HL-60 (cell line): ENCODE results near the gene BCL7C.
A peak's percentile ranks its signal among the peaks of the same experiment; 100 is the strongest.
"Not testable (repeated sequence)": the region's sequence is repeated elsewhere in the genome, so short reads cannot be mapped to it uniquely, and the experiment has no call there.

Experiments used
- DNase-seq, 2 experiments: peaks; one replicate each; pipeline ENCODE4 v3.0.0-alpha.2; 2010 to 2020; ENCODE audit warnings: low read depth in 1 of 2, low spot score in 1 of 2
- H3K27ac ChIP-seq: fragments of 250-450 bp; sonication (Bioruptor Pico); replicated peaks from 2 replicates; pipeline ENCODE4 v1.5.1; 2020; ENCODE audit warnings: mild to moderate bottlenecking, moderate library complexity
- H3K27me3 ChIP-seq: fragments of 250-450 bp; sonication (Bioruptor Pico); 2 replicates; pipeline ENCODE4 v1.5.1; 2021; ENCODE audit warnings: mild to moderate bottlenecking, moderate library complexity; ENCODE audit not compliant: insufficient read depth, poor library complexity, severe bottlenecking
- H3K4me3 ChIP-seq: replicated peaks from 2 replicates; pipeline ENCODE4 v1.5.1; 2011; ENCODE audit warnings: mild to moderate bottlenecking, control low read depth, low read length; ENCODE audit not compliant: insufficient read depth
- GABPA ChIP-seq: IDR thresholded peaks from 2 replicates; pipeline ENCODE4 v1.6.1; 2012; ENCODE audit warnings: low read depth
- POLR2AphosphoS5 ChIP-seq: IDR thresholded peaks from 2 replicates; pipeline ENCODE4 v1.6.1; 2012; ENCODE audit warnings: low read depth
- SPI1 ChIP-seq: IDR thresholded peaks from 2 replicates; pipeline ENCODE4 v1.6.1; 2012; ENCODE audit warnings: low read depth, mild to moderate bottlenecking, borderline replicate concordance
- TF ChIP-seq, protein P1 (sequence below): IDR thresholded peaks from one replicate; pipeline ENCODE4 v1.5.1; 2011; ENCODE audit warnings: low read length, control low read depth, inconsistent platforms; ENCODE audit not compliant: insufficient read depth
- TF ChIP-seq, protein P2 (sequence below): IDR thresholded peaks from 2 replicates; pipeline ENCODE4 v1.6.1; 2012; ENCODE audit warnings: low read depth; ENCODE audit not compliant: insufficient replicate concordance

Gene BCL7C

DNA sequence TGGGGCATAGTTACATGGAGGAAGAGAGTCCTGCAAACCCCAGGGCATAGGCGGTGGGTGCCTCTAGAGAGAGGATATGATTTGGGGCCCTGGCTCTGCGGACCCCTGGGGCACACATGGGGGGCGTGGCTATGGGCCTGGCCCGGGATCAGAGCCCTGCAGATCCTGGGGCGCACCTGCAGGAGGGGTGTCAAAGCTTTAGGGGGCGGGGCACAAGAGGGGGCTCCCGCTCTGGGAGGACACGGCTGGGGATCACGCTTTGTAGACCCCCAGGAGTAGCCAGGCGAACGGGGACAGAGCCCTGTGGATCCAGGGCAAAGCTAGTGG, 497 bp downstream of the BCL7C start:
- no peak for DNase-seq
- no peak for TF ChIP-seq GABPA
- TF ChIP-seq, protein P1, sequence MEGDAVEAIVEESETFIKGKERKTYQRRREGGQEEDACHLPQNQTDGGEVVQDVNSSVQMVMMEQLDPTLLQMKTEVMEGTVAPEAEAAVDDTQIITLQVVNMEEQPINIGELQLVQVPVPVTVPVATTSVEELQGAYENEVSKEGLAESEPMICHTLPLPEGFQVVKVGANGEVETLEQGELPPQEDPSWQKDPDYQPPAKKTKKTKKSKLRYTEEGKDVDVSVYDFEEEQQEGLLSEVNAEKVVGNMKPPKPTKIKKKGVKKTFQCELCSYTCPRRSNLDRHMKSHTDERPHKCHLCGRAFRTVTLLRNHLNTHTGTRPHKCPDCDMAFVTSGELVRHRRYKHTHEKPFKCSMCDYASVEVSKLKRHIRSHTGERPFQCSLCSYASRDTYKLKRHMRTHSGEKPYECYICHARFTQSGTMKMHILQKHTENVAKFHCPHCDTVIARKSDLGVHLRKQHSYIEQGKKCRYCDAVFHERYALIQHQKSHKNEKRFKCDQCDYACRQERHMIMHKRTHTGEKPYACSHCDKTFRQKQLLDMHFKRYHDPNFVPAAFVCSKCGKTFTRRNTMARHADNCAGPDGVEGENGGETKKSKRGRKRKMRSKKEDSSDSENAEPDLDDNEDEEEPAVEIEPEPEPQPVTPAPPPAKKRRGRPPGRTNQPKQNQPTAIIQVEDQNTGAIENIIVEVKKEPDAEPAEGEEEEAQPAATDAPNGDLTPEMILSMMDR: no peak
- TF ChIP-seq POLR2AphosphoS5: no peak
- TF ChIP-seq, protein P2, sequence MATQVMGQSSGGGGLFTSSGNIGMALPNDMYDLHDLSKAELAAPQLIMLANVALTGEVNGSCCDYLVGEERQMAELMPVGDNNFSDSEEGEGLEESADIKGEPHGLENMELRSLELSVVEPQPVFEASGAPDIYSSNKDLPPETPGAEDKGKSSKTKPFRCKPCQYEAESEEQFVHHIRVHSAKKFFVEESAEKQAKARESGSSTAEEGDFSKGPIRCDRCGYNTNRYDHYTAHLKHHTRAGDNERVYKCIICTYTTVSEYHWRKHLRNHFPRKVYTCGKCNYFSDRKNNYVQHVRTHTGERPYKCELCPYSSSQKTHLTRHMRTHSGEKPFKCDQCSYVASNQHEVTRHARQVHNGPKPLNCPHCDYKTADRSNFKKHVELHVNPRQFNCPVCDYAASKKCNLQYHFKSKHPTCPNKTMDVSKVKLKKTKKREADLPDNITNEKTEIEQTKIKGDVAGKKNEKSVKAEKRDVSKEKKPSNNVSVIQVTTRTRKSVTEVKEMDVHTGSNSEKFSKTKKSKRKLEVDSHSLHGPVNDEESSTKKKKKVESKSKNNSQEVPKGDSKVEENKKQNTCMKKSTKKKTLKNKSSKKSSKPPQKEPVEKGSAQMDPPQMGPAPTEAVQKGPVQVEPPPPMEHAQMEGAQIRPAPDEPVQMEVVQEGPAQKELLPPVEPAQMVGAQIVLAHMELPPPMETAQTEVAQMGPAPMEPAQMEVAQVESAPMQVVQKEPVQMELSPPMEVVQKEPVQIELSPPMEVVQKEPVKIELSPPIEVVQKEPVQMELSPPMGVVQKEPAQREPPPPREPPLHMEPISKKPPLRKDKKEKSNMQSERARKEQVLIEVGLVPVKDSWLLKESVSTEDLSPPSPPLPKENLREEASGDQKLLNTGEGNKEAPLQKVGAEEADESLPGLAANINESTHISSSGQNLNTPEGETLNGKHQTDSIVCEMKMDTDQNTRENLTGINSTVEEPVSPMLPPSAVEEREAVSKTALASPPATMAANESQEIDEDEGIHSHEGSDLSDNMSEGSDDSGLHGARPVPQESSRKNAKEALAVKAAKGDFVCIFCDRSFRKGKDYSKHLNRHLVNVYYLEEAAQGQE: no peak
- Histone ChIP-seq H3K27me3 (no peaks in the 10 kb centered on the region), H3K4me3 (peak overlapping the region; percentile 77), H3K27ac (peak overlapping the region; percentile 65)

DNA sequence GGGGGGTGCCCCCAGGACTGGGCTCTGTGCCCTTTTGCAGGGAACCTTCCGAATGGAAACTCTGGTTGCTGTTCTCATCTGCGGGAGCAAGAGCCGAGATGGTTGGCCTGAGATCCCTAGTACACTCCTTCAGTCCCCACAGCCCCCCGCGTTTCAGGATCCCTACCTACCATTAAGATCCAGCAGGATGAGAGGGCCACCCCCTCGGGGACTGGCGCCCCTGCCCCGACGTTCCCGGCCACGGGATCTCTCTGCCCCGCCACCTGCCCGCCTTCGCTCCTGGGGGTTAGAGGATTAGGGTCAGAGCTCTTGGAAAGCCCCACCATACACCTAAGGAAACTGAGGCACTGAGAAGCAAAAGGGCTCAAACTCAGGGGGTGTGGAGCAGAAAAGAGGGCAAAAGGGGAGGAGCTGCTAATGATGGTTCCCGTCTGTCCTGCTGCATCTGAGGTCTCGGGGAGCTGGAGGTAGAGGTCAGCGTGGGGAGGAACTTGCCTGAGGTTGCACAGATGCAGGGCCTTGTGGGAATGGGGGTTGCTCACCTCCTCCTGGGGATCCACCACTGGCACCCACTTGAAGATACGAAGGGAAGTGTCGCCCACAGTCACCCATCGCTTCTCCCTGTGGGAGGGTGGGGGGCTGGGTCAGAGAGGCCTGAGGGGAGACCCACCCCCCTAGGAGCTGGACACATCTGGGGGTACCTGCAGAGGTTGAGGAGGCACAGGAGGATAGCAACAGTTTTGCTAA, 1.0 kb downstream of the BCL7C start:
- DNase-seq: peak in 1 of 2 experiments; percentile 31
- Histone ChIP-seq H3K27me3 (no peaks in the 10 kb centered on the region), H3K27ac (peak overlapping the region; percentile 65), H3K4me3 (peak overlapping the region; percentile 77)
- TF ChIP-seq GABPA (no peak), SPI1 (no peak)

DNA sequence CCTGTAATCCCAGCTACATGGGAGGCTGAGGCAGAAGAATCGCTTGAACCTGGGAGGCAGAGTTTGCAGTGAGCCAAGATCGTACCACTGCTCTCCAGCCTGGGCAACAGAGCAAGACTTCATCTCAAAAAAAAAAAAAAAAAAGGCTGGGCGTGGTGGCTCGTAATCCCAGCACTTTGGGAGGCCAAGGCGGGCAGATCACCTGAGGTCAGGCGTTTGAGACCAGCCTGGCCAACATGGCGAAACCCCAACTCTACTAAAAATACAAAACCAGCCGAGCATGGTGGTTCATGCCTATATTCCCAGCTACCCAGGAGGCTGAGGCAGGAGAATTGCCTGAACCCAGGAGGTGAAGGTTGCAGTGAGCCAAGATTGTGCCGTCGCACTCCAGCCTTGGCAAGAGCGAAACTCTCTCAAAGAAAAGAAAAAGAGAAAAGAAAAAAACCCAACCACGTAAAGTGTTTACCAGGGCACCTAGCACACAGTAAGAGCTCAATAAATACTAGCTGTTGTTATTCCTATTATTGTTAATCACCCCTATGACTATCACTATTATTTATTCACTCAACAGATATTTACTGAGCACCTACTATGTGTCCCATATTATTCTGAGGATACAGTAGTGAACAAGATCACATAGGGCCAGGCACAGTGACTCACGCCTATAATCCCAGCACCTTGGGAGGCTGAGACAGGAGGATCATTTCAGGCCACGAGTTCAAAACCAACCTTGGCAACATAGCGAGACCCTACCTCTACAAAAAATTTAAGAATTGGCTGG, 2.6 kb downstream of the BCL7C start:
- not testable (repeated sequence) for H3K4me3 ChIP-seq, H3K27ac ChIP-seq, H3K27me3 ChIP-seq, DNase-seq

DNA sequence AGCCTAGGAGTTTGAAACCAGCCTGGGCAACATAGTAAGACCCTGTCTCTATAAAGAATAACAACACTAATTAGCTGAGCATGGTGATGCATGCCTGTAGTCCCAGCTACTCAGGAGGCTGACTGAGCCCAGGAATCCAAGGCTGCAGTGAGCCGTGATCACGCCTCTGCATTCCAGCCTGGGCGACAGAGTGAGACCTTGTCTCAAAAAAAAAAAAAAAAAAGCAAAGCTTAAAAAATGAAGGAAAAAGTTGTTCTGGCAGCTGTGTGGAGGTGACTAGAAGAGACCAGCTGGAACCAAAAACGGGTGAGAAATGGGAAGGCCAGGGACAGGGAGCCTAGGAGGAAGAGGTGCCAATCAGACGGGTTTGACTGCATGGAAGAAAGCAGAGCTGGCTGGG, 4.2 kb downstream of the BCL7C start:
- H3K27ac ChIP-seq: no peak overlapping the region
- no peak for DNase-seq
- TF ChIP-seq POLR2AphosphoS5 (no peak), SPI1 (no peak), GABPA (no peak)
- TF ChIP-seq, protein P1: no peak
- TF ChIP-seq, protein P2: no peak
- no peak overlapping the region for H3K4me3 ChIP-seq
- no peaks in the 10 kb centered on the region for H3K27me3 ChIP-seq
